Chondrocyte (in vitro differentiated cells): ENCODE data around the gene P2RY13. TPM values are rescaled to one million over a fixed set of nuclear protein-coding genes. Genes with fewer than 3 reads are reported as not detected.

ENCODE experiments used
- DNase-seq: peaks from one replicate; pipeline ENCODE4 v3.0.0; 2021; ENCODE audit warnings: mixed read lengths, low spot score
- H3K27ac Mint-ChIP-seq: one replicate; pipeline ENCODE4 v1.8.0; 2021; ENCODE audit warnings: mild to moderate bottlenecking, moderate library complexity, mixed read lengths; ENCODE audit not compliant: unreplicated experiment
- H3K27me3 Mint-ChIP-seq: 2 replicates; pipeline ENCODE4 v1.8.0; 2021; ENCODE audit warnings: low read depth, mixed read lengths
- H3K36me3 Mint-ChIP-seq: 2 replicates; pipeline ENCODE4 v1.8.0; 2021; ENCODE audit warnings: low read depth, mixed read lengths
- H3K4me1 Mint-ChIP-seq: 2 replicates; pipeline ENCODE4 v1.8.0; 2021; ENCODE audit warnings: low read depth, mild to moderate bottlenecking, mixed read lengths
- H3K4me3 Mint-ChIP-seq: one replicate; pipeline ENCODE4 v1.8.0; 2021; ENCODE audit warnings: mild to moderate bottlenecking, moderate library complexity, mixed read lengths; ENCODE audit not compliant: unreplicated experiment
- H3K9me3 Mint-ChIP-seq: 2 replicates; pipeline ENCODE4 v1.8.0; 2021; ENCODE audit warnings: low read depth, mixed read lengths
- CTCF ChIP-seq: fragments of 200-600 bp; sonication (generic); IDR thresholded peaks from 2 replicates; pipeline ENCODE4 v1.5.0; 2021; ENCODE audit warnings: antibody characterized with exemption, mild to moderate bottlenecking, moderate library complexity
- total RNA-seq: library from RNA; stranded (reverse); gene quantifications from 3 replicates; pipeline ENCODE4 v1.2.1, GENCODE V29; 2021

P2RY13 gene
- total RNA-seq, 1 donor from 2014 or later, result not detected

DNA sequence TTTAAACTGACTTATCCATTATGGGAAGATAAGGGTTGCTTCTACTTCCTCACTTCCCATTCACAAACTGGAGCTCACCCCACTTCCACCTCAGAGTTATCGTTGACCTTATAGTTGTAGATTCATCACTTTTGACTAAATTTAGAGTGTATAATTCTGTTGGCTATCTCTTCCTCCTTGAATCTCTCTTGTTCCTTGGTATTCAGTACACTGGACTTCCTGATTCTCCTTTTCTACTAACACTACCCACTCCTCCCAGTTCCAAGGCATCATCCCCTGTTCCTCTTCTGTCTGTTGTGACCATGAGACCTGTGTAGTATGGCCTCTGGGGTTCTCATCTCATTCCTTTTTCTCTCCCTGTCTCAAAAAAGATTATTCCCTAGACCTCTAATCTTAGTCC is 6.8 kb downstream of the P2RY13 start:
- no peak overlapping the region for H3K27ac Mint-ChIP-seq
- H3K36me3 Mint-ChIP-seq, result peaks cover 1% of the 10 kb centered on the region
- H3K9me3 Mint-ChIP-seq, result no peaks in the 10 kb centered on the region
- no peak overlapping the region for H3K4me3 Mint-ChIP-seq
- no peaks in the 10 kb centered on the region for H3K27me3 Mint-ChIP-seq
- TF ChIP-seq CTCF, result no peak
- peaks cover 5% of the 10 kb centered on the region for H3K4me1 Mint-ChIP-seq
- DNase-seq, result no peak

- Mint-ChIP-seq H3K27me3 (no peaks in the 10 kb centered on the region), H3K36me3 (peaks cover 1% of the 10 kb centered on the region), H3K9me3 (no peaks in the 10 kb centered on the region), H3K27ac (no peak overlapping the region), H3K4me3 (no peak overlapping the region), H3K4me1 (peaks cover 8% of the 10 kb centered on the region)
- no peak for DNase-seq
- TF ChIP-seq CTCF, result no peak
Measured at GRCh38 chr3:151321526-151321925, 7.8 kb downstream of the P2RY13 start.

DNA sequence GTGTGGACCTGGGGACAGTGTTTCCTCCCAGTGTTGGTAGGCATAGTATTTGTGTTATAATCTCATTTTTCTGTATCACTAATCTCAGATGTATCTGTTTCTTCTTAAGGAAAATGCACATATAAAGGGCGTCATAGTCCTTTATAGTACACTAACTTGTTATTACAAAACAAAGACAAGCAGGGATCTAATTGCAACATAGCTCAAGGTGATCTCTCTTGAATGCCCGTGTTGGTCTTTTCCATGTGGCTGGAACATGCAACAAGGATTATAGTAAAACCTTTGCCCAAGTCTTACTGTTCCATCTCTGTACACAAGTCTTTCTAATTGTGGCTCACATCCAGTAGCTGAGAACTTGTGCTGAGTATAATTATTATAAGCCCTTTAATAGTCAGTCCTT is 9.2 kb downstream of the P2RY13 start:
- Mint-ChIP-seq H3K36me3 (peaks cover 1% of the 10 kb centered on the region), H3K4me3 (no peak overlapping the region), H3K4me1 (peaks cover 19% of the 10 kb centered on the region), H3K9me3 (peaks cover 6% of the 10 kb centered on the region), H3K27me3 (no peaks in the 10 kb centered on the region), H3K27ac (no peak overlapping the region)
- no peak for TF ChIP-seq CTCF
- DNase-seq, result no peak

GRCh38 chr3:151319628-151320027 is 9.7 kb downstream of the P2RY13 start:
- peaks cover 22% of the 10 kb centered on the region for H3K4me1 Mint-ChIP-seq
- no peak for DNase-seq

DNA sequence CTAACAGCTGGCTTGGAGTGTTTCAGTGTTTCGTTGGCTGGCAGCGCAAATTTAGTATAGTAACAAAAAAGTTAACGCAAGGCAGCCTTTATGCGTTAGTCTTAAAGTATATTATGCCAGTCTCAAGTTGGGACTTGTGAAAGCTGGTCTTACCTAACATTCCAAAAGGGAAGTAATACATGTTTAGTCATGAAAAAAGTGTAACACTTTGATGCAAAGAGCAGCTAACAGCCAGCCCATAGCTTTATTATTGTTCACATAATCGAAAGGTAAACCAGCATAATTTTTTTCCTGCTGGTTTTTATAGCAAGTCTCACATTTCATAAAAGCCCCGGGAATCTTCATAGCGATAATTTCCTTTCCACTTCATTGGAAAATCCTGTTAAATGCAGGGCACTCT is 10.4 kb downstream of the P2RY13 start:
- Mint-ChIP-seq H3K36me3 (peaks cover 1% of the 10 kb centered on the region), H3K4me3 (no peak overlapping the region), H3K9me3 (peaks cover 9% of the 10 kb centered on the region), H3K27me3 (no peaks in the 10 kb centered on the region), H3K4me1 (peaks cover 22% of the 10 kb centered on the region), H3K27ac (no peak overlapping the region)
- TF ChIP-seq CTCF, result no peak
- no peak for DNase-seq

More at GRCh38 chr3:151319628-151320027, 9.7 kb downstream of the P2RY13 start:
- H3K27ac Mint-ChIP-seq, result no peak overlapping the region
- TF ChIP-seq CTCF, result no peak
- peaks cover 1% of the 10 kb centered on the region for H3K36me3 Mint-ChIP-seq
- no peak overlapping the region for H3K4me3 Mint-ChIP-seq
- no peaks in the 10 kb centered on the region for H3K27me3 Mint-ChIP-seq
- H3K9me3 Mint-ChIP-seq, result peaks cover 9% of the 10 kb centered on the region
